HCT116 (cell line): Measurements from ENCODE around the gene AADACL4. TPM values are rescaled to one million over a fixed set of nuclear protein-coding genes. Genes with fewer than 3 reads are reported as not detected.

Source experiments
- ATAC-seq: fragments of 200-7000 bp; cut with Tn5 transposase; 2 replicates; pipeline ENCODE4 v1.9.1; 2020; ENCODE audit warnings: mild to moderate bottlenecking, moderate library complexity
- BruUV-seq: library from RNA; stranded (reverse); fragments of 400-500 nt; replicated peaks from 2 replicates; lab custom pipeline; 2021; lab: Mats Ljungman, UMichigan
- CTCF ChIA-PET: fragments of 300-600 bp; sonication (Branson Sonifier 250); formaldehyde crosslinking; loops from one replicate; lab custom pipeline; 2021; ENCODE audit warnings: antibody characterized with exemption; lab: Charles Lee
- POLR2A ChIA-PET: fragments of 300-600, 350-600 bp; sonication (Branson Sonifier 250); formaldehyde crosslinking; loops from one replicate; lab custom pipeline; 2021; ENCODE audit warnings: antibody characterized with exemption; lab: Charles Lee
- RAD21 ChIA-PET, 2 experiments: fragments of 300-600 bp; sonication (Branson Sonifier 250); formaldehyde crosslinking; loops; one replicate each; lab custom pipeline; 2023; ENCODE audit warnings: low total read pairs in 2 of 2; ENCODE audit not compliant: uncharacterized antibody in 2 of 2, unreplicated experiment in 2 of 2, low non-redundant PET in 1 of 2; lab: Charles Lee
- DNase-seq: peaks from one replicate; pipeline ENCODE4 v3.0.0-alpha.2; 2010; ENCODE audit warnings: low read depth, low spot score
- H2AFZ ChIP-seq: fragments of 200-600 bp; shearing (Covaris generic), sonication (generic); 2 replicates; pipeline ENCODE4 v1.6.1; 2017; ENCODE audit warnings: low read depth, mixed run types, mixed read lengths, antibody characterized with exemption, low read length; ENCODE audit not compliant: poor library complexity, severe bottlenecking
- H3K27ac ChIP-seq: 2 replicates; pipeline ENCODE4 v1.5.1; 2012; ENCODE audit warnings: low read depth, low read length
- H3K27me3 ChIP-seq: fragments of 200-600 bp; sonication (generic); 2 replicates; pipeline ENCODE4 v1.6.1; 2016; ENCODE audit warnings: mixed run types, low read length, mixed read lengths; ENCODE audit not compliant: insufficient read depth
- H3K36me3 ChIP-seq, 2 experiments: fragments of 200-500 bp in 1 of 2; fragments of 200-600 bp in 1 of 2; sonication (Bioruptor generic) in 1 of 2; sonication (generic) in 1 of 2; 2 replicates each; pipeline versions ENCODE4 v1.5.1 to v1.6.1; 2014 to 2016; ENCODE audit warnings: low read length in 2 of 2, inconsistent platforms in 1 of 2, mixed read lengths in 1 of 2, mixed run types in 1 of 2; ENCODE audit not compliant: insufficient read depth in 2 of 2, control insufficient read depth in 1 of 2
- H3K4me1 ChIP-seq, 2 experiments: fragments of 200-600 bp in 1 of 2; sonication (generic) in 1 of 2; 2 replicates each; pipeline versions ENCODE4 v1.5.1 to v1.6.1; 2012 to 2017; ENCODE audit warnings: low read length in 2 of 2, inconsistent platforms in 1 of 2, mild to moderate bottlenecking in 1 of 2, mixed read lengths in 1 of 2, mixed run types in 1 of 2, moderate library complexity in 1 of 2; ENCODE audit not compliant: insufficient read depth in 2 of 2, control insufficient read depth in 1 of 2
- H3K4me2 ChIP-seq: fragments of 200-600 bp; sonication (generic); 2 replicates; pipeline ENCODE4 v1.6.1; 2017; ENCODE audit warnings: mixed run types, low read length, mixed read lengths
- H3K4me3 ChIP-seq, 2 experiments: fragments of 200-600 bp in 1 of 2; sonication (generic) in 1 of 2; replicated peaks in 1 of 2; 2 replicates each; pipeline ENCODE4 v1.5.1; 2011 to 2016; ENCODE audit warnings: low read length in 2 of 2, control low read depth in 1 of 2, low read depth in 1 of 2, mild to moderate bottlenecking in 1 of 2, mixed read lengths in 1 of 2, mixed run types in 1 of 2
- H3K79me2 ChIP-seq: fragments of 200-600 bp; sonication (generic); 2 replicates; pipeline ENCODE4 v1.6.1; 2017; ENCODE audit warnings: mild to moderate bottlenecking, mixed run types, low read length, moderate library complexity, mixed read lengths; ENCODE audit not compliant: insufficient read depth
- H3K9ac ChIP-seq: fragments of 200-600 bp; sonication (generic); 2 replicates; pipeline ENCODE4 v1.6.1; 2016; ENCODE audit warnings: low read length, mixed read lengths
- H3K9me2 ChIP-seq: fragments of 200-600 bp; sonication (generic), shearing (Covaris generic); 2 replicates; pipeline ENCODE4 v1.6.1; 2017; ENCODE audit warnings: mixed run types, mild to moderate bottlenecking, moderate library complexity; ENCODE audit not compliant: insufficient read depth
- H3K9me3 ChIP-seq, 2 experiments: fragments of 200-500 bp in 1 of 2; fragments of 200-600 bp in 1 of 2; sonication (Bioruptor generic) in 1 of 2; sonication (generic) in 1 of 2; 2 replicates each; pipeline ENCODE4 v1.6.1; 2014 to 2017; ENCODE audit warnings: low read length in 2 of 2, mixed read lengths in 2 of 2, inconsistent platforms in 1 of 2, low read depth in 1 of 2, mild to moderate bottlenecking in 1 of 2, mixed run types in 1 of 2, moderate library complexity in 1 of 2; ENCODE audit not compliant: control insufficient read depth in 1 of 2, insufficient read depth in 1 of 2
- H4K20me1 ChIP-seq: fragments of 200-600 bp; sonication (generic), shearing (Covaris generic); 2 replicates; pipeline ENCODE4 v1.6.1; 2017; ENCODE audit warnings: mixed run types, mild to moderate bottlenecking, moderate library complexity; ENCODE audit not compliant: insufficient read depth
- ATF3 ChIP-seq: IDR thresholded peaks from 2 replicates; pipeline ENCODE4 v1.6.1; 2012
- CBX3 ChIP-seq: IDR thresholded peaks from 2 replicates; pipeline ENCODE4 v1.6.1; 2012; ENCODE audit warnings: low read depth
- EGR1 ChIP-seq: IDR thresholded peaks from 2 replicates; pipeline ENCODE4 v1.6.1; 2012; ENCODE audit warnings: low read depth
- EZH2 ChIP-seq: fragments of 200-600 bp; sonication (generic); IDR thresholded peaks from 2 replicates; pipeline ENCODE4 v1.6.1; 2017; ENCODE audit warnings: antibody characterized with exemption, mixed run types
- FOSL1 ChIP-seq: IDR thresholded peaks from 2 replicates; pipeline ENCODE4 v1.6.1; 2012; ENCODE audit warnings: low read depth
- MAX ChIP-seq: IDR thresholded peaks from 2 replicates; pipeline ENCODE4 v1.6.1; 2012
- POLR2A ChIP-seq: IDR thresholded peaks from 2 replicates; pipeline ENCODE4 v1.7.0; 2011; ENCODE audit warnings: borderline replicate concordance; ENCODE audit not compliant: insufficient read depth, insufficient read length; ENCODE audit errors: extremely low read depth
- POLR2AphosphoS5 ChIP-seq: IDR thresholded peaks from 2 replicates; pipeline ENCODE4 v1.6.1; 2011; ENCODE audit warnings: mild to moderate bottlenecking, low read depth, low read length, moderate library complexity
- RAD21 ChIP-seq: IDR thresholded peaks from 2 replicates; pipeline ENCODE4 v1.6.1; 2012; ENCODE audit warnings: low read depth, mild to moderate bottlenecking
- REST ChIP-seq: IDR thresholded peaks from 2 replicates; pipeline ENCODE4 v1.6.1; 2012; ENCODE audit warnings: low read depth
- SIN3A ChIP-seq: IDR thresholded peaks from 2 replicates; pipeline ENCODE4 v1.6.1; 2012; ENCODE audit warnings: low read depth
- SP1 ChIP-seq: IDR thresholded peaks from 2 replicates; pipeline ENCODE4 v1.6.1; 2012; ENCODE audit warnings: low read depth
- TCF7L2 ChIP-seq: IDR thresholded peaks from 2 replicates; pipeline ENCODE4 v1.7.0; 2011; ENCODE audit warnings: borderline replicate concordance, inconsistent platforms; ENCODE audit not compliant: insufficient read depth, insufficient read length; ENCODE audit errors: extremely low read depth
- ZBTB33 ChIP-seq: IDR thresholded peaks from 2 replicates; pipeline ENCODE4 v1.6.1; 2011; ENCODE audit warnings: mild to moderate bottlenecking, low read length, moderate library complexity; ENCODE audit not compliant: insufficient replicate concordance; ENCODE audit errors: extremely low read depth
- intact Hi-C: fragments of 100-400 bp; cut with micrococcal nuclease; formaldehyde crosslinking; loops from 2 replicates; pipeline ENCODE4 v1.10.0; 2022
- total RNA-seq: library from RNA; stranded (reverse); gene quantifications from one replicate; pipeline ENCODE4 v1.2.1, GENCODE V29; 2021; ENCODE audit not compliant: unreplicated experiment

Gene AADACL4
- total RNA-seq, 1 experiment from 2014 or later, result not detected

GRCh38 chr1:12677565-12677964 lies 33.7 kb downstream of the AADACL4 start (continued):
- no peak for TF ChIP-seq FOSL1

- no peaks in the 10 kb centered on the region for H4K20me1 ChIP-seq
- H3K4me2 ChIP-seq, result no peak overlapping the region
- no peaks in the 10 kb centered on the region for H3K36me3 ChIP-seq
- ChIA-PET POLR2A (no interaction called here), CTCF (no interaction called here), RAD21 (no interaction called here)
- no peak for ATAC-seq
- no peaks in the 10 kb centered on the region for H3K79me2 ChIP-seq
- H3K4me1 ChIP-seq, result no peaks in the 10 kb centered on the region
- no peaks in the 10 kb centered on the region for H3K9me3 ChIP-seq
- TF ChIP-seq ATF3, result no peak
- no peak for TF ChIP-seq SIN3A
- no peak for TF ChIP-seq REST
- no peak for TF ChIP-seq ZBTB33
- no peak for TF ChIP-seq SP1
- no peak for TF ChIP-seq TCF7L2
- no peak for TF ChIP-seq EZH2
- no peak for TF ChIP-seq RAD21
- no peak for TF ChIP-seq POLR2AphosphoS5
- no peak for TF ChIP-seq CBX3
- TF ChIP-seq MAX, result no peak
- TF ChIP-seq POLR2A, result no peak
- TF ChIP-seq EGR1, result no peak
- TF ChIP-seq FOSL1, result no peak
- no peak for DNase-seq
- no peak overlapping the region for H3K9ac ChIP-seq
- peaks cover 7% of the 10 kb centered on the region; the same call in 1 of the 2 replicates for H3K27me3 ChIP-seq
- intact Hi-C loops, result loop anchor here (5.0 kb wide), 1 partner anchor 39 kb away; the partner anchor contains the start of gene AADACL3
- H2AFZ ChIP-seq, result no peak overlapping the region
- no peak overlapping the region for H3K27ac ChIP-seq
- H3K4me3 ChIP-seq, result no peak overlapping the region
- no peaks in the 10 kb centered on the region for H3K9me2 ChIP-seq
- no TSS peak for BruUV-seq
Measured at GRCh38 chr1:12678350-12678749, 34.5 kb downstream of the AADACL4 start.
